CD4-positive, CD25-positive, alpha-beta regulatory T cell (primary cell): Measurements from ENCODE around the gene GRAMD4. TPM values are rescaled to one million over a fixed set of nuclear protein-coding genes. Genes with fewer than 3 reads are reported as not detected.

ENCODE experiments used
- ATAC-seq, 2 donors: fragments of 150-1000 bp; cut with Tn5 transposase; one replicate each; pipeline ENCODE4 v1.10.0; 2021; ENCODE audit warnings: low read depth in 2 of 2, moderate number of reproducible peaks in 2 of 2, moderate library complexity in 1 of 2
- DNase-seq, 3 donors: peaks; one replicate each; pipeline versions ENCODE4 v3.0.0 to v3.0.0-alpha.2; 2012 to 2022; ENCODE audit warnings: mixed read lengths in 1 of 3
- H3K27ac ChIP-seq: one replicate; pipeline ENCODE4 v1.7.0; 2013; ENCODE audit warnings: mild to moderate bottlenecking, low read length; ENCODE audit not compliant: insufficient read depth, poor library complexity, severe bottlenecking
- H3K27me3 ChIP-seq: one replicate; pipeline ENCODE4 v1.7.0; 2013; ENCODE audit warnings: low read length; ENCODE audit not compliant: control insufficient read depth, insufficient read depth
- H3K36me3 ChIP-seq: one replicate; pipeline ENCODE4 v1.7.0; 2013; ENCODE audit warnings: mild to moderate bottlenecking, low read length, moderate library complexity; ENCODE audit not compliant: control insufficient read depth, insufficient read depth
- H3K4me1 ChIP-seq: 2 replicates; pipeline ENCODE4 v1.7.0; 2013; ENCODE audit warnings: mild to moderate bottlenecking, low read length; ENCODE audit not compliant: insufficient read depth, control insufficient read depth, poor library complexity, severe bottlenecking
- H3K4me3 ChIP-seq: one replicate; pipeline ENCODE4 v1.7.0; 2013; ENCODE audit warnings: low read depth, mild to moderate bottlenecking, low read length, moderate library complexity
- H3K9me3 ChIP-seq, 2 experiments: 1 replicate in 1 of 2; 2 replicates in 1 of 2; pipeline ENCODE4 v1.7.0; 2013; ENCODE audit warnings: low read length in 2 of 2, mild to moderate bottlenecking in 1 of 2, moderate library complexity in 1 of 2; ENCODE audit not compliant: control insufficient read depth in 2 of 2
- H3K27ac Mint-ChIP-seq, 3 donors: one replicate each; pipeline ENCODE4 v1.8.0; 2020 to 2022; ENCODE audit warnings: mild to moderate bottlenecking in 3 of 3, mixed read lengths in 3 of 3, moderate library complexity in 2 of 3
- H3K27me3 Mint-ChIP-seq: one replicate; pipeline ENCODE4 v1.8.0; 2022; ENCODE audit warnings: mild to moderate bottlenecking, mixed read lengths
- H3K36me3 Mint-ChIP-seq: one replicate; pipeline ENCODE4 v1.8.0; 2020; ENCODE audit warnings: mixed read lengths
- H3K4me1 Mint-ChIP-seq, 4 donors: one replicate each; pipeline ENCODE4 v1.8.0; 2020 to 2022; ENCODE audit warnings: mixed read lengths in 4 of 4, mild to moderate bottlenecking in 1 of 4
- H3K4me3 Mint-ChIP-seq, 4 donors: one replicate each; pipeline ENCODE4 v1.8.0; 2020 to 2022; ENCODE audit warnings: mild to moderate bottlenecking in 4 of 4, mixed read lengths in 4 of 4, moderate library complexity in 3 of 4
- H3K9me3 Mint-ChIP-seq, 7 donors: one replicate each; pipeline ENCODE4 v1.8.0; 2020 to 2022; ENCODE audit warnings: mixed read lengths in 7 of 7, mild to moderate bottlenecking in 3 of 7, moderate library complexity in 2 of 7
- polyA plus RNA-seq, 4 donors: library from polyadenylated mRNA; unstranded; fragments of 300-500 nt; fragmentation: Illumina TruSeq; gene quantifications; one replicate each; pipeline ENCODE4 v1.2.3, GENCODE V29; 2021
- total RNA-seq: library from RNA; stranded (reverse); gene quantifications from one replicate; pipeline ENCODE4 v1.2.3, GENCODE V29; 2022

Gene GRAMD4
- total and polyA plus RNA-seq, 5 donors from 2014 or later, result 7.0 to 43.6 (median 7.5) TPM

DNA sequence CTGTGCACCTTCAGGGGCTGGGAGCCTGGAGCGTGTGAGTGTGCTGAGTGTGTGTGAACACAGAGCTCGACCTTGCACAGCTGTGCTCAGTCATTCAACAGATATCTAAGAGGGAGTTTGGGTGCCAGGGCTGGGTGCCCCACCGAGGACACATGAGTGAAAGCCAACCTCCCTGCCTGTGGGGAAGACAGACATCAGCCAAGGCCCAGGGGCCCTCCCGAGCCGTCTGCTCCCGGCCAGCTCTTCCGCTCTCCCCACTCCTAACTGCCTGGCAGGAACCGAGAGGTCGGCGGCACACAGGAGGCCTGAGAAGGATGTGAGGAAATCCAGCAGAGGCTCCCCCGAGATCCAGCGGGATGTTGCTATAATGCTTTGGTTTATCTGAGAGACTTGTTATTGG is 85.9 kb downstream of the GRAMD4 start:
- H3K9me3 Mint-ChIP-seq, result no peaks in the 10 kb centered on the region
- no peak for ATAC-seq
- H3K36me3 ChIP-seq, result peaks cover 89% of the 10 kb centered on the region
- H3K4me1 ChIP-seq, result no peaks in the 10 kb centered on the region
- no peak overlapping the region for H3K4me3 Mint-ChIP-seq
- H3K36me3 Mint-ChIP-seq, result peaks cover 48% of the 10 kb centered on the region
- H3K27me3 Mint-ChIP-seq, result no peaks in the 10 kb centered on the region
- H3K4me1 Mint-ChIP-seq, result peaks cover 0 to 11% (median 4%) of the 10 kb centered on the region in 4 donors
- no peak overlapping the region for H3K4me3 ChIP-seq
- H3K27ac ChIP-seq, result no peak overlapping the region
- H3K27me3 ChIP-seq, result no peaks in the 10 kb centered on the region
- no peak for DNase-seq
- H3K9me3 ChIP-seq, result no peaks in the 10 kb centered on the region
- H3K27ac Mint-ChIP-seq, result peak overlapping the region in 1 of 3 donors; percentile 31

DNA sequence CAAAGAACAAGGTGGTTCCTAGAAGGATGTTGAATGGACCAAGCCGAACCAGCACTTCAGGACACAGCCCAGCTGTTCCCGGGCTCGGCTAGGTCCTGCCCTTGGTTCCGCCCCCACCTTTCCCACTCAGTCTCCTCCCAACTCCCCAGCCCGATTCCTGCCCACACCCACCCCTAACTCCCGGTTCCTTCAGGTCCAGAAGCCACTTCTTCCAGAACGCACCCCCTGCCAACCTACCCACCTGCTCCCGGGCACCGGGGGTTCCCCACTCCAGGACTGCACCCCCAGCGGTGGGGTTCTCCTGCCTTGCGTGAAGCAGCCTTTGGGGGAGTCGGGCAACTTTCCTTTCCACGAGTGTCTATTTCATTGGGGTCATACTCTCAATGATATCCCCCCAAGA is 87.1 kb downstream of the GRAMD4 start:
- H3K27me3 Mint-ChIP-seq, result no peaks in the 10 kb centered on the region
- no peaks in the 10 kb centered on the region for H3K27me3 ChIP-seq
- no peak overlapping the region for H3K27ac ChIP-seq
- no peaks in the 10 kb centered on the region for H3K9me3 Mint-ChIP-seq
- no peak overlapping the region for H3K4me3 Mint-ChIP-seq
- peaks cover 0 to 11% (median 6%) of the 10 kb centered on the region in 4 donors for H3K4me1 Mint-ChIP-seq
- H3K4me1 ChIP-seq, result no peaks in the 10 kb centered on the region
- no peak overlapping the region for H3K4me3 ChIP-seq
- H3K27ac Mint-ChIP-seq, result peak overlapping the region in 2 of 3 donors; percentile 62 to 79
- no peak for ATAC-seq
- H3K36me3 Mint-ChIP-seq, result peaks cover 59% of the 10 kb centered on the region
- no peaks in the 10 kb centered on the region for H3K9me3 ChIP-seq
- H3K36me3 ChIP-seq, result peaks cover 95% of the 10 kb centered on the region
- no peak for DNase-seq

DNA sequence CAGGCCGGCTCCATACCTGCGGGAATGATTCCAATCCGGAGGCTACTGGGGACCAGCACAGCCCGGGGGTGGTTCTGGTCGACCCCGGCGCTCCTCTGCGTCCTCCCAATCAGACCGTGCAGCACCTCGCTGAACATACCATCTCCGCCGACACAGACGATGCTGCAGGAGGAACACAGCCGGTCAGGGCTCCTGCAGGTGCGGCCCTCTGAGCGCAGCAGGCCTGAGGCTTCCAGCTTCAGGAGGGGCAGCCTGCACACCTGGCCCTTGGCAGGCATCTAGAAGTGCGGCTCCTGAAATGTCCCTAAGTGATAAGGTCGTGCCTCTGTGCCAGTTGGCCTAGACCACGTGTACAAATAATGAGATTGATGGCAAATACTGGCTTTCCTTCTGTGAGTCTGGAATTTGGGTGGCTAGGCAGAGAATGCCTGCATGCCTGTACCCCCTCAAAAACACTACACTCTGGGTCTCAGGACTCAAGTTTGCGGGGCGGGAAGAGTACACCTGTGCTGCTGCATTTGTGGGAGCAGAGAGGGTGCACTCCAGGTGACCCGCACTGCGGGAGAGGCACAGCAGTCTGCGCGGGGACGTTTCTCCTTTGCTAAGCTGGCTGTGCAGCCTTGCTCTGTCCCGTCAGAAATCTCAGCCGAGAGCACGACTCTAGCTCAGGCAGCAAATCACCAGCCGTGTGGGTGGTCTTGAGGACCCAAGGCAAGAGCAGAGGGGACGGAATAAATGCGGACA is 87.8 kb downstream of the GRAMD4 start:
- Histone ChIP-seq H3K36me3 (peaks cover 91% of the 10 kb centered on the region), H3K27me3 (no peaks in the 10 kb centered on the region), H3K27ac (no peak overlapping the region), H3K4me1 (no peaks in the 10 kb centered on the region), H3K4me3 (no peak overlapping the region), H3K9me3 (no peaks in the 10 kb centered on the region)
- peak overlapping the region in 1 of 3 donors; percentile 4 for H3K27ac Mint-ChIP-seq
- H3K4me3 Mint-ChIP-seq, result no peak overlapping the region
- H3K4me1 Mint-ChIP-seq, result peaks cover 0 to 14% (median 7%) of the 10 kb centered on the region in 4 donors
- DNase-seq, result no peak
- H3K27me3 Mint-ChIP-seq, result no peaks in the 10 kb centered on the region
- peaks cover 57% of the 10 kb centered on the region for H3K36me3 Mint-ChIP-seq
- ATAC-seq, result no peak
- H3K9me3 Mint-ChIP-seq, result no peaks in the 10 kb centered on the region

DNA sequence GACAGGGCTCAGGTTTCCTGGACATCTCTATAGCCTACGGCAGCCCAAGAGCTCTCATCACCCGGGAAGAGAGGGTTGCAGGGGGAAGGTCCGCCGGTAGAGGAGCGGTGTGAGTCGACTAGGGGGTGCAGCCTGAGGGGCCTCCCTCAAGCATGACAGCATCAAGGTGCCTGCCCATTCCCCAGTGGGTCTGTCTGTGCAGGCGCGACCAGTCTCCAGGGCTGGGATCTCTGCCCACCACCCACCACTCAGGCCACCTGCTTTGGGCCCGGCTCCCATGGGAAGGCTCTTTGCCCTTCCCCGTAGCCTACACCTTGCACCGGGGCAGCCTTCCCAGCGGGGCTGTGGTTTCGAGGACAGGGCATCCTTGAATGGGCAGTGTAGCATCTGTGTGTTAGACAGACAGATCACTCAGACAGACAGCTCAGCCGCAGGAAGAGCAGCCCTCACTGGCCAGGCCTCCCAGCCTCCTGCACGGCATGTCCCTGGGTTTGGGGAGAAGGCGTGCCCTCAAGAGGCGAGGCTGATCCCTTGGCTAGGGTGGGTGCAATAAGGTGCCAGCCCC is 88.7 kb downstream of the GRAMD4 start:
- H3K27ac Mint-ChIP-seq, result peak overlapping the region in 1 of 3 donors; percentile 41
- Histone ChIP-seq H3K9me3 (no peaks in the 10 kb centered on the region), H3K27me3 (no peaks in the 10 kb centered on the region), H3K4me1 (no peaks in the 10 kb centered on the region), H3K27ac (no peak overlapping the region), H3K4me3 (no peak overlapping the region), H3K36me3 (peaks cover 89% of the 10 kb centered on the region)
- ATAC-seq (no peak), DNase-seq (no peak)
- no peak overlapping the region for H3K4me3 Mint-ChIP-seq
- peaks cover 56% of the 10 kb centered on the region for H3K36me3 Mint-ChIP-seq
- no peaks in the 10 kb centered on the region for H3K27me3 Mint-ChIP-seq
- H3K9me3 Mint-ChIP-seq, result no peaks in the 10 kb centered on the region
- H3K4me1 Mint-ChIP-seq, result peaks cover 0 to 17% (median 8%) of the 10 kb centered on the region in 4 donors

DNA sequence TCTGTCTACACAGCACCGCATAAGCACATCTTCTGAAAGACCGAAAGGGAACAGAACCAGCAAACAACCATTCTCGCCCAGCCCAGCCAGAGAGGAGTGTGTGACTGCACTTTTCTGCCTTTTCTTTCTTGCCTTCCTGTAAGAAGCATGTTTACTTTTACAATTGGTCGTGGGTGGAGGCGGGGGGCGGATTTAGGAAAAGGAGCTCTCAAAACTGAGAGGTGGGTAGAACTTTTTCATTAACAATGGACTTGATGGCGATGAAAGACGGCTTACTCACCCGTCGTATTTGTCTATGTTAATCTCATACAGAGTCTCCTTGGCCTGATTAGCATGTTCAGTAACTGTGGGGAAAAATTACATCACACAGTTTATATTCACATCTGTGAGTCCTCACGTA is 90.6 kb downstream of the GRAMD4 start:
- H3K27me3 Mint-ChIP-seq, result no peaks in the 10 kb centered on the region
- Histone ChIP-seq H3K27me3 (no peaks in the 10 kb centered on the region), H3K4me3 (no peak overlapping the region), H3K4me1 (no peaks in the 10 kb centered on the region), H3K27ac (no peak overlapping the region), H3K36me3 (peaks cover 90% of the 10 kb centered on the region), H3K9me3 (no peaks in the 10 kb centered on the region)
- H3K9me3 Mint-ChIP-seq, result no peaks in the 10 kb centered on the region
- H3K27ac Mint-ChIP-seq, result no peak overlapping the region
- no peak overlapping the region for H3K4me3 Mint-ChIP-seq
- DNase-seq, result no peak
- no peak for ATAC-seq
- H3K4me1 Mint-ChIP-seq, result peaks cover 5 to 27% (median 18%) of the 10 kb centered on the region in 4 donors
- peaks cover 68% of the 10 kb centered on the region for H3K36me3 Mint-ChIP-seq

DNA sequence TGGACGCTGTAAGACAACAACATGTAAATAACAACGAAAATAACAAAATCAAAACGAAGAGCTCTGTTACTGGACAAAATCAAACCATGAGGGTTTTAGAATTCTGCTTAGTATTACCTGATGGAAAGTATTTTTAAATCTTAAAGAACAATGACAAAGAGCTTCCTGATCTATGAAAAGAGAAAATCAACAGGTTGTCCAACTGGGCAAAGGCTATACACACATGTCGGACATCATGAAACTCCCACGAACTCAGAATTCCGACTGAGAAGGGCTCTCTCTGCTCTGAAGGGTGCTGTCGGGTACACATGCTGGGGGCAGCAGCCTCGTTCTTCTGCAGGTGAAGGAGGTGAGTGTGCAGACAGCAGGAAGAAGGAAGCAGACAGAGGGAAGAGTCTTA is 92.1 kb downstream of the GRAMD4 start:
- H3K27ac Mint-ChIP-seq, result peak overlapping the region in 2 of 3 donors; percentile 65 to 78
- Histone ChIP-seq H3K4me1 (no peaks in the 10 kb centered on the region), H3K27ac (no peak overlapping the region), H3K36me3 (peaks cover 83% of the 10 kb centered on the region), H3K27me3 (no peaks in the 10 kb centered on the region), H3K4me3 (no peak overlapping the region), H3K9me3 (no peaks in the 10 kb centered on the region)
- ATAC-seq (no peak), DNase-seq (no peak)
- no peak overlapping the region for H3K4me3 Mint-ChIP-seq
- H3K9me3 Mint-ChIP-seq, result no peaks in the 10 kb centered on the region
- peaks cover 61% of the 10 kb centered on the region for H3K36me3 Mint-ChIP-seq
- no peaks in the 10 kb centered on the region for H3K27me3 Mint-ChIP-seq
- H3K4me1 Mint-ChIP-seq, result peaks cover 5 to 23% (median 16%) of the 10 kb centered on the region in 4 donors

DNA sequence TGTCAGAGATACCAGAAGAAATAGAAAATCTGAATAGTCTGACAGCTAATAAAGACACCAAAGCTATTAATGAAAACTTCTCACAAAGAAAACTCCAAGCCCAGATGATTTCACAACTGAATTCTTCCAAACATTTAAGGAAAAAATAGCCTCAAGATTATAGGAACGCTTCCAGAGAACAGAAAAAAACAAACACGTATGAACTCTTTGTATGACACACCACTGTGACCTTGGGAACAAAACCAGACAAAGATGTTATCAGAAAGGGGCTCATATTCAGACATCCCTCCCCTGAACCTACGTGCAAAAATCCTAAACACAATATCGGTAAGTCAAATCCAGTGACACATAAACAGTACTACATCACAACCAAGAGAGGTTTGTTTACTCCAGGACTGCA is 94.4 kb downstream of the GRAMD4 start:
- H3K4me3 ChIP-seq, result no peak overlapping the region
- Mint-ChIP-seq H3K4me1 (peaks cover 5 to 25% (median 22%) of the 10 kb centered on the region in 4 donors), H3K27ac (peak overlapping the region; percentile 54 to 83 (median 78)), H3K4me3 (no peak overlapping the region), H3K27me3 (no peaks in the 10 kb centered on the region), H3K9me3 (no peaks in the 10 kb centered on the region), H3K36me3 (peaks cover 55% of the 10 kb centered on the region)
- no peaks in the 10 kb centered on the region for H3K4me1 ChIP-seq
- ATAC-seq (no peak), DNase-seq (no peak)
- peaks cover 83% of the 10 kb centered on the region for H3K36me3 ChIP-seq
- H3K27ac ChIP-seq, result no peak overlapping the region
- H3K27me3 ChIP-seq, result no peaks in the 10 kb centered on the region
- H3K9me3 ChIP-seq, result no peaks in the 10 kb centered on the region

DNA sequence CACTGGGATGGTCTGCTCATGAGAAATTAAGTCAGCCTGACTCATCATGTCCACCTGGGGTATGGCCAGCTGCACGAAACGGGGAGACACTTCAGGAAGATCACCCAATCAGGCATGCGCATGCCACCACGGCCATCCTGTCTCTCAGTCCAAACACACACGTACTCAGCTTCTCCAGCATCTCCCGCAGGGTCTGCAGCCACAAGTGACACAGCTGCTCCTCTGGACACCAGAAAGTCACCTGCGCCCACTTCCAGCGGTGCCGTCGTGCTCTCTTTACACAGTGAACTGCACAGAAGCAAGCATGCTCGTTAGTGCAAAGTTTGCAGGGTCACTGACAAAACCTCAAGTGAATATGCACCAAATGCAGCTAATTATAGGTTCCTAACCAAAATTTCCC is 99.7 kb downstream of the GRAMD4 start:
- H3K27me3 ChIP-seq, result no peaks in the 10 kb centered on the region
- no peak overlapping the region for H3K4me3 ChIP-seq
- DNase-seq, result no peak
- peaks cover 63% of the 10 kb centered on the region for H3K36me3 ChIP-seq
- no peak overlapping the region for H3K27ac ChIP-seq
- Mint-ChIP-seq H3K4me3 (no peak overlapping the region), H3K27me3 (no peaks in the 10 kb centered on the region), H3K27ac (peak overlapping the region in 2 of 3 donors; percentile 79 to 87), H3K9me3 (no peaks in the 10 kb centered on the region), H3K4me1 (peaks cover 12 to 32% (median 25%) of the 10 kb centered on the region in 4 donors), H3K36me3 (peaks cover 39% of the 10 kb centered on the region)
- H3K4me1 ChIP-seq, result no peaks in the 10 kb centered on the region
- no peaks in the 10 kb centered on the region for H3K9me3 ChIP-seq
- ATAC-seq, result no peak
